HG03175 (cell line): ENCODE measurements around the gene TMTC1.
"Not testable (repeated sequence)": the region's sequence is repeated elsewhere in the genome, so short reads cannot be mapped to it uniquely, and the experiment has no call there.

Experiments used
- ATAC-seq: cut with Tn5 transposase; IDR thresholded peaks from one replicate; pipeline ENCODE4 v1.9.1; 2021; ENCODE audit warnings: mild to moderate bottlenecking, moderate library complexity; ENCODE audit not compliant: unreplicated experiment

TMTC1 gene

GRCh38 chr12:29580971-29581370 lies 202.8 kb downstream of the TMTC1 start:
- ATAC-seq = no peak

- ATAC-seq = no peak
These were observed 205.0 kb downstream of the TMTC1 start for GRCh38 chr12:29578731-29579130.

- no peak for ATAC-seq
These were observed 205.7 kb downstream of the TMTC1 start for GRCh38 chr12:29578070-29578469.

- ATAC-seq = no peak
These were observed 209.2 kb downstream of the TMTC1 start for GRCh38 chr12:29574500-29574899.

- no peak for ATAC-seq
These were observed 210.8 kb downstream of the TMTC1 start for GRCh38 chr12:29572938-29573337.

- no peak for ATAC-seq
These were observed 211.3 kb downstream of the TMTC1 start for GRCh38 chr12:29572464-29572863.

GRCh38 chr12:29569132-29569757 lies 214.5 kb downstream of the TMTC1 start:
- ATAC-seq = no peak

GRCh38 chr12:29566441-29566840 lies 217.3 kb downstream of the TMTC1 start:
- no peak for ATAC-seq

- ATAC-seq = no peak
These were observed 218.0 kb downstream of the TMTC1 start for GRCh38 chr12:29565727-29566126.

- no peak for ATAC-seq
These were observed 218.8 kb downstream of the TMTC1 start for GRCh38 chr12:29564925-29565324.

GRCh38 chr12:29563636-29564035 lies 220.1 kb downstream of the TMTC1 start:
- ATAC-seq = no peak

GRCh38 chr12:29563071-29563470 lies 220.7 kb downstream of the TMTC1 start:
- ATAC-seq = no peak

GRCh38 chr12:29562110-29562804 lies 221.5 kb downstream of the TMTC1 start:
- ATAC-seq = no peak

GRCh38 chr12:29561664-29562071 lies 222.1 kb downstream of the TMTC1 start:
- no peak for ATAC-seq

- ATAC-seq = no peak
These were observed 224.5 kb downstream of the TMTC1 start for GRCh38 chr12:29559198-29559597.

GRCh38 chr12:29556363-29556762 lies 227.4 kb downstream of the TMTC1 start:
- no peak for ATAC-seq

GRCh38 chr12:29555451-29555850 lies 228.3 kb downstream of the TMTC1 start:
- not testable (repeated sequence) for ATAC-seq

- no peak for ATAC-seq
These were observed 230.6 kb downstream of the TMTC1 start for GRCh38 chr12:29552994-29553748.

GRCh38 chr12:29552324-29552927 lies 231.3 kb downstream of the TMTC1 start:
- ATAC-seq = peak; percentile 89

- no peak for ATAC-seq
These were observed 231.9 kb downstream of the TMTC1 start for GRCh38 chr12:29551812-29552211.

- no peak for ATAC-seq
These were observed 235.9 kb downstream of the TMTC1 start for GRCh38 chr12:29547864-29548263.
